SK-MEL-5 (cell line): Measurements from ENCODE around the gene SLC6A19. TPM values are rescaled to one million over a fixed set of nuclear protein-coding genes. Genes with fewer than 3 reads are reported as not detected.

Source experiments
- DNase-seq: peaks from one replicate; pipeline ENCODE4 v3.0.0-alpha.2; 2016; ENCODE audit warnings: low read depth, low spot score
- in situ Hi-C: cut with HindIII; loops from 2 replicates; pipeline ENCODE4 v1.10.0; 2016; ENCODE audit warnings: low sequenced_read_pairs, high pct_unique_total_duplicates, low pct_unique_long_range_greater_than_20kb
- total RNA-seq: library from RNA; depleted of rRNA; stranded (reverse); fragments of >200 nt; shearing (Covaris generic); gene quantifications from 2 replicates; pipeline ENCODE4 v1.2.3, GENCODE V29; 2014

SLC6A19 gene
- total RNA-seq, 1 experiment from 2014 or later = not detected

DNA sequence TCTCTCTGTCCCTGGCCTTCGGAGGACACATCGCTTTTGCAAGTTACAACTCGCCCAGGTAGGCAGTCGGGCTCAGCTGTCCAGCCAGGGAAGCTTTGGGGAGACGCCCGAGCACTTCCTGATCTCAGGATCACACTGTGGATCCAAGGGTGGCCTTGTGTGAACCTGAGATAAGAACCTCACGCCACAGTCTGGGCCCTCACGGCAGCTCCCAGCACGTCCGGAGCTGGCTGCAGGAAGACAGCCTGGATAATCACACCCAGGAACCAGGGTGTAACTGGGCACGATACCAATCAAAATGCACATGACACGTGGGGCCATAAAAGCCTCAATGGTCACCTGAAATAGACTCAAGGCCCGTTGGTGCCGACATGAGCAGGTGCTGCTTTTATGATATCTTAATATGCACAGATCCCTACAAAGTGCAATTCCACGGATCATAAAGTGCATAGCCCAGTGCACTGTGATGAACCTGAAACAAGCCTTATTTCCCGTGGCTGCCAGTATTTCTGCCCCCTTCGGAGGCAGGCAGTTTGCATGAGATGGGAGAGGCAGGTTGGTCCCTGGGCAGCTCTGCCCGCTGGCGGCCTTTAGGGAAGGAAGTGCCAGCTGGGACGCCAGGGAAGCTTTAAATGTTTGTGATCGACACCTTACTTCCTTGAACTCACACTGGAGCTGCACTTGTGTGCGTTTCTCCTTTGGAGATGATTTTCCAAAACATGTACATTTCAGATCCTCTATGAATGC lies 38.3 kb downstream of the SLC6A19 start:
- in situ Hi-C loops = no loop called here
- no peak for DNase-seq

DNA sequence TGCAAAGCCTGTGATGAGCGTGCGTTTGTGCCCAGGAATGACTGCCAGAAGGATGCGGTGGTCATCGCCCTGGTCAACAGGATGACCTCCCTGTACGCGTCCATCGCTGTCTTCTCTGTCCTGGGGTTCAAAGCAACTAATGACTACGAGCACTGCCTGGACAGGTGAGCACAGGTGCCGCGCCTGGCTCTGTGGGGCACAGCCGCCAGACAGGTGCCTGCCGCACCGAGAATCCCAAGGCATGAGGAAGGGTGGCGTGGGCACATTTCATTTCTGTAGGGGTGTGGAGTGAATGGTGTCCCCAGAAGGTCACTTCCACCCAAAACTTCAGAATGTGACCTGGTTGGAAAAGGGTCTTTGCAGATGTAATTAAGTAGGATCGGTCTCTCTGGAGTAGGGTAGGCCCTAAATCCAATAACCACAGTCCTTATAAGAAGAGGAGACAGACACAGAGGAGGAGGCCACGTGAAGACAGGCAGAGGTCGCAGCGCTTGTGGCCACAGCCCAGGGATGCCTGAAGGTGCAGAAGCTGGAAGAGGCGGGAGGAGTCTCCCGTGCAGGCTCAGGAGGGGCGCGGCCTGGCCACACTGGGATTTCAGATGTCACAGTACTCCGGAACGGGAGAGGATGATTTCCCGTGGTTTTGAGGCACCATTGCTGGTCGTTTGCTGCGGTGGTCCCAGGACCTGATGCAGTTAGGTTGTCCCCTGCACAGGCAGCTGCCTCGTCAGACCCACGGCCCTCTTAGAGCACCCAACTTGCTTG lies 39.3 kb downstream of the SLC6A19 start:
- DNase-seq = no peak
- in situ Hi-C loops = no loop called here

DNA sequence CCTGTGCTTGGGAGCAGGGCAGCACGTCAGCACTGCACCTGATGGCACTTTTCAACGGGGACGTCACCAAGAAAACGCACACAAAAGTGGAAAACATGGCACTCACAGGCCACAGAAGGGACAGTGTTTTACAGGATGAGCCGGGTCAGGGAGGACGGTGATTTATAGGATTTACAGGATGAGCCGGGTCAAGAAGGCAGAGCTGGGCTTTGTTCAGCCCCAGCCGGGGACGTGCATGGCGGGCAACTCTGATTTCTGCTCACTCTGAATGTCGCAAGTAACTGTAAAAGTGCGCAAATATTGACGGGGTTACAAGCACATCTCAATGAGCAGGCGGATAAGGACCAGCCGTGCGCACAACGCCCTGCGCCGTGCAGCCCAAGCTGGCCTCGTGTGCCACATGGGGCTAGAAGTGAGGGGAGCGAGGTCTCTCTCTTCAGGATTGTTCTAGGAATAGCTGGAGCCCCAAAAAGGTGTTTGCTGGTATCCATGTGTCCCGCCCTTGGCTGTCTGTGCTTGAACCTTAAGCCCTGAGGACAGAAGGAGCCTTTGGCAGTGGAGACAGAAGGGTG lies 40.2 kb downstream of the SLC6A19 start:
- no peak for DNase-seq
- in situ Hi-C loops = no loop called here

DNA sequence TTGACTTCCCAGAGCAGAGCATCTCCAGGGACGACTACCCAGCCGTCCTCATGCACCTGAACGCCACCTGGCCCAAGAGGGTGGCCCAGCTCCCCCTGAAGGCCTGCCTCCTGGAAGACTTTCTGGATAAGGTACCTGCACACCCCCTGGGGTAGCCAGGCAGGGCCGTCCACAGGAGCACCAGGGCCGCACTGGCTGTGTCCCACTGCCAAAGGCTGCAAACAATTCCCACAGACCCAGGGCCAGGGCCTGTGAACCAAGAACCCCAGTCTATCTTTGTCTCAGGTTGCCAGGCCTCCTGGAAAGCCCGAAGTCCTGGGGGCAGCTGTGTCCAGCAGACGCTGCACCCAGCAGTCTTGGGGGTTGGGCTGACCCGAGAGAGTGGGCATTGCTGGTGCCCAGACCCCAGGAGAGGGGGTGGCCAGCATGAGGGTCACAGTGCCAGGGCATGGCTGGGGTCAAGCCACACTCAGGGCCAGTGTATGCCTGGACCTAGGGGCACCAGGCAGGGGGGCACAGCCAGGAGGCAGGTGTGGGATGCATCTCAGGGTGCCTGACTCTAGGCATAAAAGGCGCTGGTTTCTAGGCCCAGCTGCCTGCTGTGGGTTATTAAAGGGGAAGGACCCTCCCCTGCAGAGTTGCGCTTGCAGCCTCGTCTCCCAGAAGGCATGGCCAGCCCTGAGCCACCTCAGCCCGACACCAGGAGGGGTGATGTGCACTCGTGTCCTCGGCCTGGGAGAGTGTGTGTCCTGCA lies 41.5 kb downstream of the SLC6A19 start:
- no peak for DNase-seq
- in situ Hi-C loops = no loop called here

DNA sequence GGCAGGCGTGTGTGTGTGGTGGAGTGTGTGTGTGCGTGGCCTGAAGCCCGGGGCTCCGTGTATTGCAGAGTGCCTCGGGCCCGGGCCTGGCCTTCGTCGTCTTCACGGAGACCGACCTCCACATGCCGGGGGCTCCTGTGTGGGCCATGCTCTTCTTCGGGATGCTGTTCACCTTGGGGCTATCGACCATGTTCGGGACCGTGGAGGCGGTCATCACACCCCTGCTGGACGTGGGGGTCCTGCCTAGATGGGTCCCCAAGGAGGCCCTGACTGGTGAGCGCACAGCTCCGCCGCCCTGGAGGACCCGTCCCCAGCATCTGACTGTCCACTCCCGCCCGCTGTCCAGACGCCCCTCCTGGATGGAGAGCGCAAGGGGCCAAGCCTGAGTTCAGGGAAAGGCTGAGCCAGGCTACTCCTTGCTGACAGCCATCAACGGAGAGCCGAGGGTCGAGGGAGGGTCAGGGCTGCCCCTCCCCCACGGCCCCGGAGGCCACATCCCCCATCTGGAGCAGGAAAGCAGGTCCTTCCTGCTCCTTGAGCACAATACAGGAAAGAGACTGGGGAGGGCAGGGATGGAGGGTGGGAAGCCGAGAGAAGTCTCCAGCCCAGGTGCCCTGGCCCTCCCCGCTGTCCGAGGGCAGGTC lies 42.2 kb downstream of the SLC6A19 start:
- in situ Hi-C loops = no loop called here

DNA sequence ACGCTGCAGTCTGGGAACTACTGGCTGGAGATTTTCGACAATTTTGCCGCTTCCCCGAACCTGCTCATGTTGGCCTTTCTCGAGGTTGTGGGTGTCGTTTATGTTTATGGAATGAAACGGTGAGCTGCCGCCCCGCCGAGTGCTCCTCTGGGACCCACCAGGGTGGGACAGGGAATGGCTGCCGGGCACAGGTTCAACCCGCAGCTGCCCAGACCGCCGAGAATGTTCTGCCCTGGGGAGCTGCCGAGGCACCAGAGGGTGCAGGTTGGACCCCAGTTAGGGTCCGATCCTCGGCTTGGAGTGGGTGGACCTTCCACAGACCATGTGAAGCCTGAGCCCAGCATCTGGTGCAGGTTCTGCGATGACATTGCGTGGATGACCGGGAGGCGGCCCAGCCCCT lies 42.9 kb downstream of the SLC6A19 start:
- no peak for DNase-seq
- in situ Hi-C loops = no loop called here

More for the DNA sequence above, 42.2 kb downstream of the SLC6A19 start:
- no peak for DNase-seq

DNA sequence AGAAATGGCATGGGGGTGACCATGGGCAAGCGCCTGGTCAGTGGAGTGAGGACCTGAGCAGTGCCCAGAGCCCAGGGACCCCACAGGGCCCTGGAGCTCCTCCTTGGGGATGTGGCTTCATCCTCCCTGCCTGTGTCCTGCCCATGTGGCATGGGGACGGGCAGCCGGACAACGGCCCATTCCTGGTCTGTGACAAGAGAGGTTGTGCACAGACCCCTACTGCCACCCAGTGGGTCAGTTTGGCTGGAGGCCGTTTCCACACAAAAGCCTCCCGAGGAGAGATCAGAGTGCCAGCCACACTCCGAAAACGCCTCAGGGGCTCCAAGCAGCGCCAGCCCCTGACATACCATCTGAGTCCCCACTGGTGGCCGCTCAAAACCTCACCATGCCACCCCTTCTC lies 43.6 kb downstream of the SLC6A19 start:
- peak; percentile 29 for DNase-seq
- in situ Hi-C loops = no loop called here

DNA sequence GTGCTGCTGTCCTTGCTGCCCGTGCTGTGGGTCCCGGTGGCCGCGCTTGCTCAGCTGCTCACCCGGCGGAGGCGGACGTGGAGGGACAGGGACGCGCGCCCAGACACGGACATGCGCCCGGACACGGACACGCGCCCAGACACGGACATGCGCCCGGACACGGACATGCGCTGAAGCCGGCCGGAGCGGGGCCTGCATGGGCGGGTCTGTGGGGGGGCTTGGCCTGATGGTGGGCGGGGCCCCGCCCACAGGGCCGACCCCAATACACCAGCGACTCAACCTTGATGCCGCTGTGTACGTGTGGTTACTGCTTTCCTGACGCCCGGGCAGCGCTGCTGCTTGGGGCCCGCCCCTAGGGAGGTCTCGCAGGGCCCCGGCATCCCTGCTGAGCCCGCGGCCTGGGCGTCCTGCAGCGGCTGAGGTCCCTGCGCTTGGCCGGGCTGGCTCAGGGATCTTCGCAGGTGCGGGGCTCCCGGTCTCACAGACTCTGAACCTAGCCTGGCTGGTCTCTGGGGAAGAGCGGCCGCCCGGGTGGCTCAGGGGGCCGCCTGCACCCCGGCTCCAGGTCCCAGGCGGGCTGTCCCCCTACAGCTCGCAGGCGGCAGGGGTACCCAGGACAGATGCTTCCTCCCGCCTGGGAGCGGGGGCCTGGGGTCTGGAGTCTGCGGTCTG lies 44.6 kb downstream of the SLC6A19 start:
- in situ Hi-C loops = no loop called here
- no peak for DNase-seq

DNA sequence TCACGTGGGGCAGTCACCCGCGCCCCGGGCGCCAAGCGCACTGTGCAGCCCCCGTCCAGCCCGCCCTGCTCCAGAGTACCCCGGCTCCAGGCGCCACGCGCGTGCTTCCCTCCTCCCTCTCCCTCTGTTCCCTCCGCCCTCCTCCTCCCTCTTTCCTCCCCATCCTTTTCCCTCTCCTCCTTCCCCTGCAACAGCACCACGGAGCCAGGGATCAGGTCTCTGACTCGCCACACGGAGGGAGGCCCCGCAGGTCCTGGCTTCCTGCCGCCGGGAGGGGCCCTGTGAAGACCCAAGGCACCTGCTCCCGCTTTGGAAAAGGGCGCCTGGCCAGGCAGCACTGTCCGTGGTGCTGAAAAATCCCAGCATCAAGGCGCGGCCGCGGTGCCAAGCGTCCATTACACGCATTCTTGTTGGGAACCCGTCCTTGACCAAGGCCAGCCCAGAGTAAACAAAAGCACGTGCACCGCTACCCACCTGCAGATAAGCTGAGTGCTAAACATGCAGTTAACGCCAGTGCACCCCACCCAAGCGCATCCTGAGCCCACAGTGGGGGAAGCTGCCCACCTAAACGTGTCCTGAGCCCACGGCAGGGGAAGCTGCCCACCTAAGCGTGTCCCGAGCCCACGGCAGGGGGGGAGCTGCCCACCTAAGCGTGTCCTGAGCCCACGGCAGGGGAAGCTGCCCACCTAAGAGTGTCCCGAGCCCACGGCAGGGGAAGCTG lies 45.5 kb downstream of the SLC6A19 start:
- in situ Hi-C loops = no loop called here
- peak; percentile 33 for DNase-seq

DNA sequence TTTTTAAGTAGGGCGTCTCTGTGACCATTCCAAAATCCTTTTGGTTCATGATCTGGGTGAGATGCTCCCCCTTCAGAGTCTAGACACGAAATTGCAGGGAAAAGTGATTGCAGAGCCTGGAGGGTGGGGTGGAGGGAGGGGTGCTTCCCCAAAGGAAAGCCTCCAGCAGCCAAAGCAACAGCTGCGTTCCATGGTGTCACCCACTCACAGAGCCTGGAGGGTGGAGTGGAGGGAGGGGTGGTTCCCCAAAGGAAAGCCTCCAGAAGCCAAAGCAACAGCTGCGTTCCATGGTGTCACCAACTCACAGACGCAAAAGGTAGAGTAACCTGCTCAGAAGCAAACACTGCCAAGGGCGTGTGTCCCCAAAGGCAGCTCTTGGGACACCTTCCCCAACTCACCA lies 46.4 kb downstream of the SLC6A19 start:
- no peak for DNase-seq
- in situ Hi-C loops = no loop called here

DNA sequence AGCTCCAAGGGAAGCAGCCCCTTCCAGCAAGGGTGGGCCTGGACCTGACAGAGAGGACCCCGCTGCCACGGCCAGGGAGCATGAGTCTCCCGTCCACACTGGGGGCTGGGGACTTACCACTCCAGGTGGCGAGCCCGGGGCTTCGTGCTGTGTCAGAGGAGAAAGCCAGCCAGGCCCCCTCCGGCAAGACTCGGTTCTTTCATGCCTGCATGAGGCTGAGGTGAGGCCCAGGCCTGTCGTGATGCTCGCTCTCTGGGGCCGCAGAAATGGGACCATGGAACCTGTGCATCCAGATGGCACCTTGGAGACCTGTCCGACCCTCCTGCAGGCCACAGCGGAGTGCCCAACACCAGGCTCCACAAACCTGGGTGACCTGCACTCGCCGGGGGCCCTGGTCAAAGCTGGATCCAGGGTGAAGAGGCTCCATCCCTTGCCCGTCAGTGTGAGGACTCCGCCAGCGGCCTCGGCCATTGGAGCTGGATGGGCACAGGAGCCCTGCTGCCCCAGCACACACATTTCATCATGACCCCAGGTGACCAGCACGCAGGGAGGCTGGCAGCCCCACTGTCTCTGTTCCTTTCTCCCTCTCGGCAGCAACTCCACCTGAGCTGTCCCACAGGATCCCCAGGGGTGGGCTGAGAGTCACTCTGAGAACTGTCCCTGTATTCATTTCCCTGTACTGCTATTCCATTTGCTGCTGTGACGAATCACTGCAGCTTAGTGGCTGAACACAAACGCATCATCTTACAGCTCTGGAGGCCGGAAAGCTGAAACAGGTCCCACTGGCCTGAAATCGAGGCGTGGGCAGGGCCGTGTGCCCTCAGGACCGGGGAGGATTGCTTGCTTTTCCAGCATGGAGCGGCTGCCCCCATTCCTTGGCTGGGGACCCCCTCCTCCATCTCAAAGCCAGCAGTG lies 48.2 kb downstream of the SLC6A19 start:
- in situ Hi-C loops = no loop called here
- DNase-seq = no peak

DNA sequence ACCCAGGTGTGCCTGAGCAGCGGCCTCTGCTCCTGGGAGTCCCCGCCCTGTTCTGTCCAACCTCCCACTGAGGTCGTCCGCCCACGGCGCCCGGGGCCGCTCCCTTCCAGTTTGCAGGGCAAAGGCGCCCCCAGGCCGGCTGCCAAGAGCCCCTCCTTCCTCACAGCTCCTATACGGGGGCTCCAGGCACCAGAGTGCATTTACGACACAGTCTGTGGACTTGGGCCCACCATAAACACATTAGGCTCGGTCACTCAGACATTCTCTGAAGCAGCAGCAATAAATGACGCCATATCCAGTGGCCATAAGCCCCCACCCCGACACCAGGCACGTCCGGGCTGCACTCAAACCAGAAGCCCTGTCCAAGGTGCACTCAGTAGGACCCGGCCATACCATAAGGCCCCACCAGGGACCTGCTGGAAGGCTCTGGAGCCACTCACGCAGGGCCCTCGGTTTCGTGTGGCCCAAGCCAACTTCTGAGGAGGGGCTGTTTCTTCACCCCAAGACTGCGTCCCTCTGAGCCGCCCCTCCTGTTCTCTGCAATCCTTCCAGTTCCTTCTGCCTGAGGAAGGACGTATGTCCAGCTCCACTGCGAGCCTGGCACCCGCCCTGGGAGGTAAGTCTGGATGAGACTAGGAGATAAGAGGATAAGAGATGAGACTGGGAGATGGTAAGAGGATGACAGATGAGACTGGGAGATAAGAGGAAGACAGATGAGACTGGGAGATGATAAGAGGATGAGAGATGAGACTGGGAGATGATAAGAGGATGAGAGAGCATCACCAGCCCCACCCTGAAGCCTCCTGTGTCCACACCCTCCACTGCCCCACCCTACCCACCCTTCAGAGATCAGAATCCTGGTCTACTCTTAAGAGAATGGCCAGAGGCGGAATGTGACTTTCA lies 50.5 kb downstream of the SLC6A19 start:
- in situ Hi-C loops = no loop called here
- DNase-seq = no peak

DNA sequence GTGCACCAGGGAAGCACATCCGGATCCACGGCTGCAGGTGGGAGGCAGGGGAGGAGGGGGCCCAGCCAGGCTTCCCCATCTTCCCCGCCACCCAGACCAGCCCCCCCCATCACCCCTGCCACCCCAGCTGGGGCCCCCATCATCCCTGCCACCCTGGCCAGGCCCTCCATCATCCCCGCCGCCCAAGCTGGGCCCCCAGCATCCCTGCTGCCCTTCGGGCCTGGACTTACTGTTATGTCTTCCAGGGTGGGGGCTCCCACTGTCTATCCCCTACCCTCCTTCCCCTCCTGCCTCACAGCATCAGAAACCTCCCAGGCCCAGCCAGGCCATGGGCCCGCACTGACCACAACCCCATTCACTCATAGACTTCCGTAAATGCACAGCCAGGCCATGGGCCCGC lies 51.3 kb downstream of the SLC6A19 start:
- in situ Hi-C loops = no loop called here
- no peak for DNase-seq

DNA sequence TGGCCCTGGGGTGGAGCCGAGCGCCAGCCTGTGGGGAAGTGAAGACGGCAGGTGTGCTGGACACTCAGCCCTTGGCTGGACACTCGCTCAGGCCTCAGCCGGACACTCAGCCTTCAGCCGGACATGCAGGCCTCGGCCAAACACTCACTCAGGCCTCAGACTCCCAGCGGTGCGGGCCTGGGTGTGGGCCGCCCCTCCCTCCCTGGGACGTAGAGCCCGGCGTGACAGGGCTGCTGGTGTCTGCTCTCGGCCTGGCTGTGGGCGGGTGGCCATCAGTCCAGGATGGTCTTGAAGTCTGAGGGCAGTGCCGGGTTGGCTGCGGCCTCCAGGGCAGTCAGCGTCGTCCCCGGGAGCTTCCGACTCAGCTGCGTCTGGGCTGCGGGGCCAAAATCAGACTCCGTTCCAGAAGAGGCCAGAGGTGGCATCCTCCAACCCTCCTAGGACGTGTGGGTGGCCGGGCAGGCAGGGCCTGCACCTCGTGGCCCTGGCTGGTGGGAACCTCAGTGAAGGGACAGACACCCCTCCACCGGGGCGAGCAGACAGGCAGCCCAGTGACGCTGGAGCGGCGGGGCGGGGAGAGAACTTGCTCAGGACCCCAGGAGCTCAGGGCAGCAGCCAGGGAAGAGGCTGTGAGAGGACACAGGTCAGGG lies 52.2 kb downstream of the SLC6A19 start:
- DNase-seq = no peak

More for the DNA sequence above, 52.2 kb downstream of the SLC6A19 start:
- in situ Hi-C loops = no loop called here
